ENCODE measurements around the gene PEAK1. TPM values are rescaled to one million over a fixed set of nuclear protein-coding genes. Genes with fewer than 3 reads are reported as not detected.

The PEAK1 gene
- total RNA-seq, 2 experiments from 2014 or later: 6.0 to 10.8 TPM

- TF ChIP-seq EZH2phosphoT487 (IDR thresholded peaks at IDR 0.05; ENCODE audit: borderline replicate concordance, low read depth, low read length) (no peak), CTCF (conservative IDR thresholded peaks at IDR 0.05; ENCODE audit: low read length) (peak; percentile 86)
- ChIA-PET CTCF (ENCODE audit: unreplicated experiment) (interaction anchor here (0.5 to 1.6 kb wide), 3 partner anchors 11 to 549 kb away, joined by 3 to 10 read pairs (median 4); no protein-coding TSS in a partner anchor), POLR2A (no interaction called here)
- H3K36me3 ChIP-seq (ENCODE audit: insufficient read depth, low read length): no peaks in the 10 kb centered on the region
- intact Hi-C loops (cut with micrococcal nuclease; ENCODE audit: unreplicated experiment): loop anchor here (2.0 to 5.0 kb wide), 2 partner anchors 135 to 435 kb away; no protein-coding TSS in a partner anchor
- H3K4me2 ChIP-seq (ENCODE audit: low read length): no peak overlapping the region
- no peaks in the 10 kb centered on the region for H3K4me1 ChIP-seq (ENCODE audit: insufficient read depth, low read length, poor library complexity, severe bottlenecking)
- DNase-seq (ENCODE audit: low spot score): peak; percentile 57
- no peaks in the 10 kb centered on the region for H4K20me1 ChIP-seq (ENCODE audit: insufficient read depth, low read length)
- BruUV-seq (replicated peaks): no TSS peak
- H3K9me2 ChIP-seq (ENCODE audit: insufficient read depth, low read length): no peaks in the 10 kb centered on the region
- no peak overlapping the region for H3K27ac ChIP-seq (ENCODE audit: low read depth, low read length, poor library complexity, severe bottlenecking)
- H2AFZ ChIP-seq (ENCODE audit: low read length): no peak overlapping the region
- H3K79me2 ChIP-seq (ENCODE audit: insufficient read depth, low read depth, low read length): no peaks in the 10 kb centered on the region
- no peaks in the 10 kb centered on the region for H3K9me3 ChIP-seq (ENCODE audit: low read length)
- H3K4me3 ChIP-seq (ENCODE audit: low read depth, low read length, poor library complexity, severe bottlenecking): no peak overlapping the region
These were observed 312.2 kb downstream of the PEAK1 start for GRCh38 chr15:77107531-77108355.

- intact Hi-C loops (cut with micrococcal nuclease; ENCODE audit: unreplicated experiment): loop anchor here (2.0 to 5.0 kb wide), 2 partner anchors 135 to 436 kb away; no protein-coding TSS in a partner anchor
- Histone ChIP-seq H4K20me1 (ENCODE audit: insufficient read depth, low read length) (no peaks in the 10 kb centered on the region), H3K4me1 (ENCODE audit: insufficient read depth, low read length, poor library complexity, severe bottlenecking) (no peaks in the 10 kb centered on the region), H3K79me2 (ENCODE audit: insufficient read depth, low read depth, low read length) (no peaks in the 10 kb centered on the region), H3K4me3 (ENCODE audit: low read depth, low read length, poor library complexity, severe bottlenecking) (no peak overlapping the region), H3K9me2 (ENCODE audit: insufficient read depth, low read length) (no peaks in the 10 kb centered on the region), H3K36me3 (ENCODE audit: insufficient read depth, low read length) (no peaks in the 10 kb centered on the region), H3K9me3 (ENCODE audit: low read length) (no peaks in the 10 kb centered on the region), H3K27ac (ENCODE audit: low read depth, low read length, poor library complexity, severe bottlenecking) (no peak overlapping the region), H3K4me2 (ENCODE audit: low read length) (no peak overlapping the region), H2AFZ (ENCODE audit: low read length) (no peak overlapping the region)
- no peak for TF ChIP-seq EZH2phosphoT487 (IDR thresholded peaks at IDR 0.05; ENCODE audit: borderline replicate concordance, low read depth, low read length)
- no peak for TF ChIP-seq CTCF (conservative IDR thresholded peaks at IDR 0.05; ENCODE audit: low read length)
- ChIA-PET POLR2A (no interaction called here), CTCF (ENCODE audit: unreplicated experiment) (interaction anchor here (0.5 to 1.6 kb wide), 3 partner anchors 12 to 550 kb away, joined by 3 to 10 read pairs (median 4); no protein-coding TSS in a partner anchor)
- no peak for DNase-seq (ENCODE audit: low spot score)
- no TSS peak for BruUV-seq (replicated peaks)
These were observed 312.8 kb downstream of the PEAK1 start for GRCh38 chr15:77107068-77107467.

- H3K4me1 ChIP-seq (ENCODE audit: insufficient read depth, low read length, poor library complexity, severe bottlenecking): no peaks in the 10 kb centered on the region
- no TSS peak for BruUV-seq (replicated peaks)
- intact Hi-C loops (cut with micrococcal nuclease; ENCODE audit: unreplicated experiment): no loop called here
- no peak overlapping the region for H3K4me2 ChIP-seq (ENCODE audit: low read length)
- no peak overlapping the region for H2AFZ ChIP-seq (ENCODE audit: low read length)
- TF ChIP-seq CTCF (conservative IDR thresholded peaks at IDR 0.05; ENCODE audit: low read length) (no peak), EZH2phosphoT487 (IDR thresholded peaks at IDR 0.05; ENCODE audit: borderline replicate concordance, low read depth, low read length) (no peak)
- no peaks in the 10 kb centered on the region for H3K9me3 ChIP-seq (ENCODE audit: low read length)
- no peaks in the 10 kb centered on the region for H3K79me2 ChIP-seq (ENCODE audit: insufficient read depth, low read depth, low read length)
- H3K4me3 ChIP-seq (ENCODE audit: low read depth, low read length, poor library complexity, severe bottlenecking): no peak overlapping the region
- H3K36me3 ChIP-seq (ENCODE audit: insufficient read depth, low read length): no peaks in the 10 kb centered on the region
- POLR2A ChIA-PET: interaction anchor here (0.6 kb wide), 1 partner anchor 380 kb away, joined by 4 read pairs; no protein-coding TSS in a partner anchor
- DNase-seq (ENCODE audit: low spot score): no peak
- no peaks in the 10 kb centered on the region for H4K20me1 ChIP-seq (ENCODE audit: insufficient read depth, low read length)
- CTCF ChIA-PET (ENCODE audit: unreplicated experiment): no interaction called here
- no peaks in the 10 kb centered on the region for H3K9me2 ChIP-seq (ENCODE audit: insufficient read depth, low read length)
- no peak overlapping the region for H3K27ac ChIP-seq (ENCODE audit: low read depth, low read length, poor library complexity, severe bottlenecking)
These were observed 315.7 kb downstream of the PEAK1 start for GRCh38 chr15:77104155-77104554.

Data from OCI-LY7 (cell line).